GM18511 (cell line): Measurements from ENCODE around the gene SMIM1.

Source experiments
- ATAC-seq: cut with Tn5 transposase; IDR thresholded peaks from one replicate; pipeline ENCODE4 v1.9.1; 2021; ENCODE audit warnings: mild to moderate bottlenecking, moderate library complexity; ENCODE audit not compliant: unreplicated experiment

The SMIM1 gene

DNA sequence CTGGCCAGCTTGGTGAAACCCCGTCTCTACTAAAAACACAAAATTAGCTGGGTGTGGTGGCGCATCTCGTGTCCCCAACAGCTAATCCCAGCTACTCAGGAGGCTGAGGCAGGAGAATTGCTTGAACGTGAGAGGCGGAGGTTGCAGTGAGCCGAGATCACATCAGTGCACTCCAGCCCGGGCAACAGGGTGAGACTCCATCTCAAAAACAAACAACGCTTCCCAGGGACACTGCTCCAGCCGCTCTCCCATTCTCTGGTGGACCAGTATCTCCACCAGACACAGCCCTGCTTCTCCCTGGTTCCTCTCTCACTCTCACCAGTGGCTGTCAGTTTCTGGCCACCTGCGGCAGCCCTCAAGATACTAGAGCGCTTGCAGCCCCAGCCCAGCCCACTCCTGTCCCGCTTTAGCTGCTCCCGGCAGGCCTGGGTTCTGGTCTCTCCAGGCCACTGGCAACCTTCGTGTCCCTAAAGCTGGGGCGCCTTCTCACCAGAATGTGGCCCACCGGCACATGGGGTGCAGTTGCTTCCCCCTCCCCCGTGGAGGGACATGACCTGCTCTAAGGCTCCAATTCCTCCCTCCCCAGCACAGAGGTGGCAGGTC lies 44.7 kb downstream of the SMIM1 start:
- ATAC-seq = no peak

DNA sequence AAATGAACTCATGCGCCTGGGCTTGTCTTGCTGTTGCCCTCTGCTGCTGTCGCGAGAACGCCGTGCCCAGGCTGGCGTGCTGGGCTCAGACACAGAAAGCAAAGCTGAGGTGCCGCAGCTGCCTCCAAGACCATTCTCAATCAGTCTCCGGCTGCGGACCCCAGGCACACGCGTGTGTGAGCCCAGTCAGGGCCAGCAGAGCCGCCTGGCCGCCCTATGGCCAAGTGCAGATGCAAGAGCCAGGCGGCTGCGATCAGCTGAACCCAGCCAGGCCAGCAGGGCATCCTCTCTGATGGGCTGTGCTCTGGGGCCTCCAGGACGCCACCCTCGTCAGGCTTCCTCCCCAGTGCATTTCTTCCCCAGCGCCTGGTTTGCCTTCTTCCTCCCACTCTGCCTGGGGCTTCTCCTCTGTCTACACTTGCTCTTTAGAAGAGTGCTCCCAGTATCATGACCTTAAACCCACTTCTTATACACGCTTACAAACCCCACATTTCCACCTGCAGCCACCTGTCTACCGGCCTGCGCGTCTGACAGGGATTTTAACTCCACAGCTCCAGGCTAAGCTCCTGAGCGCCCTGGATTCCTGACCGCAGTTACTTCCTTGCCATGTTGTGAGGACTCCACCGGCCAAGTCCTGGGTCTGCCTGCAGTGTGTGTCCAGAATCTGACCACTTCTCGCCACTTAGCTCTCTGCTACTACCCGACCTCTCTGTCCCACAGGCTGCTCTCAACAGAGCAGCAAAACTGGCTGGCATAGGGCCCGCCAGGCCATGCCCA lies 45.5 kb downstream of the SMIM1 start:
- no peak for ATAC-seq

GRCh38 chr1:3819771-3820200 lies 47.2 kb downstream of the SMIM1 start:
- ATAC-seq = no peak

GRCh38 chr1:3820316-3820715 lies 47.8 kb downstream of the SMIM1 start:
- no peak for ATAC-seq

DNA sequence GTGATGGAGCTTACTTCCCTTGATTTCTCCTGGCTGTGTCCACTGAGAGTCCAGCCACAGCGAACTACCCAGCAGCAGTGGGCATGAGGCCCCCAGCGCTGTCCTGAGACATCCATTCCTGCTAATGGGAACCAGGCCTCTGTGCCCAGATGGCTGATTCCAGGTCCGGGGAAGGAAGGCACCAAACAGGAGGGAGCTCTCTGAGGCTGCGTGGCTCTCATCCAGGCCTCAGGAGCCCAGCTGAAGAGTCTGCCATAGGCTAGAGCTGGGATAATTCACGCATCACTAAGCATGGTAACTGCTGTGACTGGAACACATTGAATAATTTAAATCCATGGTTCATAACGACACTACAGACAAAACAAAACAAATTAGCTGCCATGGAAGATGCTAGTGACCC lies 48.5 kb downstream of the SMIM1 start:
- ATAC-seq = no peak

GRCh38 chr1:3821447-3821846 lies 48.9 kb downstream of the SMIM1 start:
- no peak for ATAC-seq

DNA sequence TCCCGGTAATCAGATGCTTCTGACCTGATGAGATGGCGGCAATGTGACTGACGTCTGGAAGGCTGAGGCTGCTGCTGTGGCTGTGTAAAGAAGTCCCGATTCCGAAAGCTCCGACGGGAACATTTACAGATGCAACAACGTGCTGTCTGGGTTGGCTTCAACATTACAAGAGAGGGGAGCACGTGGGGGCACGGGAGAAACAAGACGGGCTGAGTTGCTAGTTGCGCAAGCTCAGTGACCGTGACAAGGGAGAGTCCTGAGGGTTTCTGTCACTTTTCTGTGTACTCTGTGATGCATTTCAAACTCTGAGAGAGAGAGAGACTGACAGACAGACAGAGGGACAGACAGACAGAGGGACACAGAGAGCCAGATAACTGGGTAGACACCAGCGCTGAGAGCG lies 49.4 kb downstream of the SMIM1 start:
- no peak for ATAC-seq

DNA sequence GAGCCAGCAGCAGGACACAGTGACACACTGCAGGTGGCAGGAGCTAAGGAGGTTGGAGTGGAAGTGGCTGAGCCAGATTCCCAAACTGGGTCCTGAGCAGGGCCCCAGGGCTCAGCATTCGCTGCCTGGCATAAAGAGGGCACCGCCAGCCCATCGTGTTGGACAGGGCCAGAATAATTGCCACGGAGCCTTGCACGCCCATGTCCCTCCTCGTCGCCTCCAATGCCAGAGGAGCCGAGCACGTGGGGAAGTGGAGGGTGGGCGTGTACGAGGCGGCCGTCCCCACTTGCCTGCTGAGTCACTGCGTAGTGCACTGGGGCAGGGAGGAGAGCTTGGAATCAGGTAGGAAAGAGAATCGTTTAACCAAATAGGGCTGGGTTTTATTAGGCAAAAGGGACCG lies 49.9 kb downstream of the SMIM1 start:
- no peak for ATAC-seq

DNA sequence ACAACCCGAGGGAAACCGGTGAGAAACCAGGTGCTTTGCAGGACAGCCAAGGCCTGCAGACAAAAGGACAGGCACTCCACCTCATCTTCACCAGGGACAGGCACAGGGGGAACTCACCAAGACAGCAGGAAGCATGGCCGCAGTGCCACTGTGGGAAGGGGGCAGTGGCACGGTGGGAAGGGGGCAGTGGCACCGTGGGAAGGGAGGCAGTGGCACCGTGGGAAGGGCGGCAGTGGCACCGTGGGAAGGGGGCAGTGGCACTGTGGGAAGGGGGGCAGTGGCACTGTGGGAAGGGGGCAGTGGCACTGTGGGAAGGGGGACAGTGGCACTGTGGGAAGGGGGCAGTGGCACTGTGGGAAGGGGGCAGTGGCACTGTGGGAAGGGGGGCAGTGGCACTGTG lies 52.1 kb downstream of the SMIM1 start:
- ATAC-seq = no peak

DNA sequence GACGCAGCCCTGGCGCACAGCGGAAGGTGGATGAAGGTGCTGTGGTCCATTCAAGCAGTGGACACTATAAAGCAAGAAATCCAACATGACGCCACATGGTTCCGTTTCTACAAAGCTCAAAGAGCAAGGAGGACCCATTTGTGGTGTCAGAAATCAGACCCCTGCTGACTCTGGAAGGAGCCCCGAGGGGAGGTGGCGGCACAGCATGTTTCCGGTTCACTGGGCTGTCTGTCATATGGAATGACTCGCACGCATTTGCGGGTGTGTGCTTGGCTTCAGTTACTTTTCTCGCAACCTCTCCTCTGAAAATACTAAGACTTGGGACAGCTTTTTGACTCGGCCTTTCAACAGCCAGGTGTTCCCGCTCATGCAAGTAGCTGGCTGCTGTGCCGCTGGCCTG lies 52.8 kb downstream of the SMIM1 start:
- no peak for ATAC-seq
